WERI-Rb-1 (cell line): ENCODE results near the gene NUDT1.

Source experiments
- DNase-seq: peaks from one replicate; pipeline ENCODE4 v3.0.0-alpha.2; 2020
- H3K27ac ChIP-seq: fragments of 250-450 bp; sonication (Bioruptor Pico); 2 replicates; pipeline ENCODE4 v1.5.1; 2020; ENCODE audit warnings: mild to moderate bottlenecking, moderate library complexity
- H3K27me3 ChIP-seq: fragments of 250-450 bp; sonication (Bioruptor Pico); 2 replicates; pipeline ENCODE4 v1.5.1; 2021; ENCODE audit warnings: mild to moderate bottlenecking, low read depth, moderate library complexity; ENCODE audit not compliant: insufficient read depth, severe bottlenecking
- H3K36me3 ChIP-seq: fragments of 250-450 bp; sonication (Bioruptor Pico); 2 replicates; pipeline ENCODE4 v1.5.1; 2020; ENCODE audit warnings: mild to moderate bottlenecking, moderate library complexity
- H3K4me3 ChIP-seq: 2 replicates; pipeline ENCODE4 v1.5.1; 2011; ENCODE audit warnings: low read depth, mild to moderate bottlenecking, control low read depth, low read length
- H3K9me3 ChIP-seq: fragments of 250-450 bp; sonication (Bioruptor Pico); 2 replicates; pipeline ENCODE4 v1.5.1; 2021; ENCODE audit warnings: mild to moderate bottlenecking, moderate library complexity; ENCODE audit not compliant: severe bottlenecking
- CTCF ChIP-seq: IDR thresholded peaks from 2 replicates; pipeline ENCODE4 v1.5.1; 2011; ENCODE audit warnings: low read depth, mild to moderate bottlenecking, control low read depth, inconsistent platforms, low read length

Gene NUDT1

GRCh38 chr7:2199956-2200583, 42.0 kb upstream of the NUDT1 start:
- Histone ChIP-seq H3K27me3 (no peaks in the 10 kb centered on the region), H3K27ac (no peak overlapping the region), H3K4me3 (no peak overlapping the region), H3K36me3 (peaks cover 42% of the 10 kb centered on the region), H3K9me3 (peaks cover 3% of the 10 kb centered on the region)
- no peak for TF ChIP-seq CTCF
- DNase-seq: no peak

GRCh38 chr7:2200584-2200980, 41.4 kb upstream of the NUDT1 start:
- Histone ChIP-seq H3K27ac (no peak overlapping the region), H3K9me3 (no peaks in the 10 kb centered on the region), H3K36me3 (peaks cover 36% of the 10 kb centered on the region), H3K4me3 (no peak overlapping the region), H3K27me3 (no peaks in the 10 kb centered on the region)
- TF ChIP-seq CTCF: no peak
- DNase-seq: no peak

GRCh38 chr7:2201128-2201527, 40.9 kb upstream of the NUDT1 start:
- Histone ChIP-seq H3K36me3 (peaks cover 31% of the 10 kb centered on the region), H3K4me3 (no peak overlapping the region), H3K27ac (no peak overlapping the region), H3K27me3 (no peaks in the 10 kb centered on the region), H3K9me3 (no peaks in the 10 kb centered on the region)
- TF ChIP-seq CTCF: no peak
- no peak for DNase-seq

GRCh38 chr7:2201686-2202360, 40.2 kb upstream of the NUDT1 start:
- H3K4me3 ChIP-seq: no peak overlapping the region
- H3K9me3 ChIP-seq: no peaks in the 10 kb centered on the region
- peaks cover 28% of the 10 kb centered on the region for H3K36me3 ChIP-seq
- no peaks in the 10 kb centered on the region for H3K27me3 ChIP-seq
- H3K27ac ChIP-seq: no peak overlapping the region
- no peak for DNase-seq
- no peak for TF ChIP-seq CTCF

- Histone ChIP-seq H3K36me3 (peaks cover 28% of the 10 kb centered on the region), H3K27ac (no peak overlapping the region), H3K4me3 (no peak overlapping the region), H3K9me3 (no peaks in the 10 kb centered on the region), H3K27me3 (no peaks in the 10 kb centered on the region)
- no peak for TF ChIP-seq CTCF
- no peak for DNase-seq
These were observed 39.7 kb upstream of the NUDT1 start for GRCh38 chr7:2202361-2202761.
